ENCODE measurements around the gene CLASRP. TPM values are rescaled to one million over a fixed set of nuclear protein-coding genes. Genes with fewer than 3 reads are reported as not detected.

CLASRP gene
- total and polyA plus RNA-seq, 9 of the 15 experiments (the other 6 are each of a cell fraction or from before 2014, with no cell fraction given), result 0.94 to 86.3 (median 44.0) TPM

GRCh38 chr19:45059258-45059965, 20.6 kb downstream of the CLASRP start:
- in situ Hi-C loops (cut with MboI) (loop anchor here (10.0 kb wide), 1 partner anchor 165 kb away; the partner anchor contains the start of gene TOMM40), intact Hi-C loops (cut with micrococcal nuclease) (loop anchor here (1.0 to 5.0 kb wide), 2 partner anchors 42 to 157 kb away; no protein-coding TSS in a partner anchor)
- Histone ChIP-seq H3K79me2 (ENCODE audit: control insufficient read depth, insufficient read depth, low read length) (no peaks in the 10 kb centered on the region; the same call in 2 of the 3 replicates), H3K27ac (ENCODE audit: extremely low read depth, low read depth, low read length) (no peak overlapping the region), H3K9me1 (ENCODE audit: control insufficient read depth, insufficient read depth, low read length) (no peaks in the 10 kb centered on the region), H3K9ac (ENCODE audit: insufficient read depth in 1 of 2, low read depth in 2 of 2, low read length in 2 of 2) (no peak overlapping the region), H3K4me3 (no peak overlapping the region), H3K4me2 (ENCODE audit: insufficient read depth, low read length) (no peak overlapping the region), H3K36me3 (ENCODE audit: control insufficient read depth, insufficient read depth, low read length) (peaks cover 90% of the 10 kb centered on the region), H2AFZ (ENCODE audit: low read depth, low read length) (no peak overlapping the region), H4K20me1 (replicated peaks; ENCODE audit: control insufficient read depth, insufficient read depth, low read length) (peaks cover 25% of the 10 kb centered on the region), H3K27me3 (ENCODE audit: control insufficient read depth in 2 of 2, insufficient read depth in 2 of 2, low read length in 2 of 2) (no peaks in the 10 kb centered on the region), H3K9me3 (replicated peaks; ENCODE audit: control insufficient read depth, insufficient read depth, low read depth, low read length) (no peaks in the 10 kb centered on the region), H3K4me1 (replicated peaks in 1 of 2; ENCODE audit: control insufficient read depth in 2 of 2, insufficient read depth in 2 of 2, low read length in 2 of 2) (peaks cover 0 to 29% of the 10 kb centered on the region in 2 experiments; a peak in 2 of 5 replicates)
- FAIRE-seq (peak; percentile 93), DNase-seq (ENCODE audit: extremely low read depth in 1 of 4, low spot score in 3 of 4) (peak; percentile 71 to 88 (median 79)), ATAC-seq (peak; percentile 96)
- ChIA-PET POLR2A (interaction anchor here (0.6 to 1.2 kb wide), 6 partner anchors 10 to 170 kb away, joined by 3 to 7 read pairs (median 4); partner anchors contain the start of genes CLASRP and GEMIN7), CTCF (ENCODE audit: low intra/inter-chr PET ratio) (interaction anchor here (1.3 to 2.0 kb wide), 2 partner anchors 71 to 156 kb away, joined by 7 to 11 read pairs; no protein-coding TSS in a partner anchor)
- no TSS peak for BruUV-seq (replicated peaks)
- WGBS (ENCODE audit: insufficient coverage, low coverage, missing lambda C conversion rate), result 60% methylated on average over 16 of the region's 16 CpGs
- no peak for TF ChIP-seq RBM25 (IDR thresholded peaks at IDR 0.05; ENCODE audit: low read depth, low read length, severe bottlenecking)
- 0 out of 2 replicates have a peak, but pooled peaks have one; percentile 28 for TF ChIP-seq RBFOX2 (IDR thresholded peaks at IDR 0.05; ENCODE audit: low read depth, low read length)
- no peak for TF ChIP-seq CBFA2T2 (conservative IDR thresholded peaks at IDR 0.05)
- peak; percentile 45; the same call in 1 of the 2 replicates for TF ChIP-seq JUND (IDR thresholded peaks at IDR 0.05; ENCODE audit: borderline replicate concordance, low read depth, low read length)
- no peak; the same call in 2 of the 3 replicates for TF ChIP-seq JUND (tag; IDR thresholded peaks at IDR 0.05; ENCODE audit: borderline replicate concordance, low read depth, low read length)
- TF ChIP-seq NR0B1 (IDR thresholded peaks at IDR 0.05; ENCODE audit: partially characterized antibody), result no peak
- TF ChIP-seq ADNP (tag; IDR thresholded peaks at IDR 0.05), result no peak
- TF ChIP-seq FOXJ3 (CRISPR knock-in tag; IDR thresholded peaks at IDR 0.05), result no peak
- TF ChIP-seq KHSRP (IDR thresholded peaks at IDR 0.05), result no peak
- no peak for TF ChIP-seq ZNF124 (CRISPR knock-in tag; IDR thresholded peaks at IDR 0.05)
- no peak for TF ChIP-seq CREB3 (tag; conservative IDR thresholded peaks at IDR 0.05; ENCODE audit: low read depth)
- no peak for TF ChIP-seq PHTF2 (CRISPR knock-in tag; IDR thresholded peaks at IDR 0.05)
- TF ChIP-seq KLF13 (tag; IDR thresholded peaks at IDR 0.05; ENCODE audit: borderline replicate concordance, low read depth), result peak; percentile 38; the same call in 1 of the 2 replicates
- no peak for TF ChIP-seq GATAD2A (IDR thresholded peaks at IDR 0.05)
- TF ChIP-seq PREB (CRISPR knock-in tag; IDR thresholded peaks at IDR 0.05), result no peak
- no peak for TF ChIP-seq MAFG (tag; conservative IDR thresholded peaks at IDR 0.05)
- TF ChIP-seq MYNN (IDR thresholded peaks at IDR 0.05), result peak; percentile 41; the same call in 1 of the 2 replicates
- no peak for TF ChIP-seq MYNN (CRISPR knock-in tag; IDR thresholded peaks at IDR 0.05)
- TF ChIP-seq ZNF41 (CRISPR knock-in tag; conservative IDR thresholded peaks at IDR 0.05), result no peak
- TF ChIP-seq NCOA4 (IDR thresholded peaks at IDR 0.05; ENCODE audit: partially characterized antibody), result no peak
